ENCODE results near the gene TRIM15. TPM values are rescaled to one million over a fixed set of nuclear protein-coding genes. Genes with fewer than 3 reads are reported as not detected.

Gene TRIM15
- total RNA-seq, 2 donors from 2014 or later = not detected

DNA sequence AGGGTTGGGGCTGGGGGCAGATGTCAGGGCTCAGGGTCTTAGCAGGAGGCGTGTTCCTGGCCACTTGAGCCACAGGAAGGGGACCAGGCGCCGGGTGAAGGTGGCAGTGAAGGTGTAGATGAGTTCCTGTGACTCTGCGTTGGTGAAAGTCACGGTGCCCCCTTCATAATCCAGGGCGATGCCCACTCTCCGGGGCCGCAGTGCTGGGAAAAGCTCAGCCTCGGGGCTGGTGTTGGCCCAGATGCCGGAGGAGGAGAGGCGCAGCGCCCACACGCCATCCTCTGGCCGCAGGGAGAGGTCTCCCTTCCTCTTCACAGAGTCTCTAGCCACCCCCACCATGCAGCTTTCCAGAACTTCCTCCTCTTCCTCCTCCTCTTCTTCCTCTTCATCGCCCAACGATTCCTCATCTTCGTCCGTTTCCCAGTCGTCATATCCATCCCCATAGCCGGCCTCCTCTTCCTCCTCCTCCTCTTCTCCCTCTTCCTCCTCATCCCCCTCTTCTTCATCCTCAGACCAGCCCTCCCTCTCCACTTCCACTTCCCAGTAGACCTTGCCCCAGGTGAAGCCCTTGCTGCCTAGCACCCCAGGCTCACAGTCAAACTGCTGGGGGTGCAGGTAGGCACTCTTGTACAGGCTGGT is 22.6 kb downstream of the TRIM15 start:
- intact Hi-C loops (cut with DNase I) = no loop called here
- ATAC-seq (no peak), DNase-seq (no peak)

DNA sequence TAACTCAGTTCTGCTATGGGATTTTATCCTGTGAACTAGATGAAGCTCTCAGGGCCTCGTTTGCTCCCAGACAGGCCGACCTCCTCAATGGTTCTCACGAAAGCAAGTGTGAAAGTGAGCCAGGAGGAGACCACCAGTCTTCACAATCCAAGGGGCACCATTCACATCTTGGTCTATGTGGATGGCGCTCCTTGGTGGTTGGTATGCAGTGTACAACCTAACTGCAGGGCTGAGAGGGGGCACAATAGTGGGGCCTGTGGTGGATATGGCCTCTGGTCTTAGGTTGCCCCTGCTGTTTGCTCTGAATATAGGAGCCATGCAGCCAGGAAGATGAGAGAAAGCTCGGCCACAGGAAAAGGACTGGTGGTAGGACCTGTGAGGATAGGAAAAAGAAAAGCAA is 25.2 kb downstream of the TRIM15 start:
- DNase-seq = no peak
- intact Hi-C loops (cut with DNase I) = no loop called here

DNA sequence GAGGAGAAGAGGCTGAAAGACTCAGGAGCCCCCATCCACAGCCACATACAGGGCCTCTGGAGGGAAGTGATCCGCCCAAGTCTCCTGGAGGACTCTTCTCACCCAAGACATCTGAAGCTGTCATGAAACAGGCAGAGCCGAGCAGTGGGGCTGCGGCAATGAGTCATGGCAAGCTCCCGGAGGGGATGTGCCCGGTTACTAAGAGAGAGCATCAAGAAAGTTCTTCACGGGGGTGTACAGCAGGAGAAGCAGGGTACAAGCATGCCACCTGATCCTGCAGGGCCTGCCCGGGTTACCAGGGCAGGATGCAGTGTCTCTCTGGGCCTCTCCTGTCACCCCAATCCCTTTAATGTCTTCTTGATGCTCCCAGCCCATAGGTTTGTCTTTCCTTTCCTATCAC is 28.7 kb downstream of the TRIM15 start:
- intact Hi-C loops (cut with DNase I) = no loop called here
- ATAC-seq (no peak), DNase-seq (no peak)

More for the DNA sequence above, 25.2 kb downstream of the TRIM15 start:
- no peak for ATAC-seq

DNA sequence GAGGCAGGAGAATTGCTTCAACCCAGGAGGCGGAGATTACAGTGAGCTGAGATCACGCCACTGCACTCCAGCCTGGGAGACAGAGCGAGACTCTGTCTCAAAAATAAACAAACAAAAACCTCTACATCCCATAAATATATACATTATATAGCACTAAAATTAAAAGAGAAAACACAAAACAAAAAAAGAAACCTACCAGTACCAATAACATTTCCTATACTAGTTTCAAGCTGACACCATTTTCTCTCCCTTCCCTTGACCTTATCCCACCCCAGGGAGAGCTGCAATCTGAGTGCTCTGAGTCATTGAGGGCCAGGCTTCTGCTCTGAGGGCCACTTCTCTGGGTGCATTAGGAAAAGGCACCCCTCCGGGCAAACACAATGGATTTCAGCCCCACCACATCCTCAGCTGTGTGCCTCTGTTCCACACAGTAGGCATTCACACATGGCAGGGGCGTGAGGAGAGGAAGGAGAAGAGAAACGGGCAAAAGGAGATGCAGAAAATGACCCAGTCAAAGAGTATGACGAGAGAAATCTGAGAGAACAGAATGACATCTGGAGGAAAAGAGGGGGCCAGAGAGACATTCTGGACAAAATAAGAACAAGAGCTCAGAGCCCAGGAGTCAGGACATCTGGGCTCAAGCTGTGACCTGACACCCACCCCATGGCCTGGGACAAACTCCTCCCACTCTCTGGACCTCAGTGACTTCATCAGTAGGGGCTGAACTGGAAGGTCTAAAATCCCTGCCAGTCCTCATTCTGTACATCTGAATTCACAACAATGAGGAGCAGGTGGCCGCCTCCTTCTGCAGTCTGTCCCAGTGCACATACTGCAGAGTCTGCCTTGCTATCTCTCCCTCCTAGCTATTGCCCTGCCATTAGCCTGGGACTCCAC is 31.7 kb downstream of the TRIM15 start:
- intact Hi-C loops (cut with DNase I) = no loop called here
- no peak for DNase-seq
- ATAC-seq = no peak

DNA sequence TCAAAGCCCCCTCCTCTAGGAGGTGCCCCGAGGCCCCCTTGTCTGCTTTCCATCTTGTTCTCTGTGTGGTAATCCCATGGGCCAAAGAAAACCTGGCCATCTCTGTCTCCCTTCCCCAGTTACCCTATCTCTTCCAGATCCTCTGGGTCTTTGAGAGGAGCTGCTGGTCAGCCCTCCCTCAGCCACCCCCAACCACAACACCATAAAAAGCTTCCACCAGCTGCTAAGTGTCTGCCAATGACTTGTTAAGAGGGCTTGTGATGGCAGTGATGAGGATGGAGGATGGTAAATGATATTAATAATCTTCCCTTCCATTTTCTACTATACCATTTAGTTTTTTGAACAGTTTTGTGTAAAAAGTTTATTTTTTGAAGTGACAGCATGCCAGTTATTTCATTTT is 32.6 kb downstream of the TRIM15 start:
- ATAC-seq (no peak), DNase-seq (no peak)
- intact Hi-C loops (cut with DNase I) = no loop called here

DNA sequence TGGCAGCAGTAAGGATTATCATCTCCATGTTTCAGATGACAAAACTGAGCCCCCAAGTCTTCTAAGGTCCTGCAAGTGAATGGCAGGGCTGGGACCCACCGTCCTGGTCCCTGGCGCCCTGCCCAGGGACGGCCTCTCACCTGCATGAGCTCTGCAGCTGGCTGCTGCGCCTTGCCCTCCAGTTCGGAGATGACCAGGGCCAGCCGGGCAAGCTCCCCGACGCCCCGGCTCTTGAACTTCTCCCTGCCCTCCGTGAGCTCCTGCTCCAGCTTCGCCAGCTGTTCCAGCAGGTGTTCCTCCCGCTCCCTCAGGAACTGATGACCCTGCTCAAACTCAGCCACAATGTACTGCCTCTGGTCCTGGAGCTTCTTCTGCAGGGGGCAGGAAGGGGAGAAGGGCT is 33.0 kb downstream of the TRIM15 start:
- ATAC-seq (no peak), DNase-seq (no peak)
- intact Hi-C loops (cut with DNase I) = no loop called here

DNA sequence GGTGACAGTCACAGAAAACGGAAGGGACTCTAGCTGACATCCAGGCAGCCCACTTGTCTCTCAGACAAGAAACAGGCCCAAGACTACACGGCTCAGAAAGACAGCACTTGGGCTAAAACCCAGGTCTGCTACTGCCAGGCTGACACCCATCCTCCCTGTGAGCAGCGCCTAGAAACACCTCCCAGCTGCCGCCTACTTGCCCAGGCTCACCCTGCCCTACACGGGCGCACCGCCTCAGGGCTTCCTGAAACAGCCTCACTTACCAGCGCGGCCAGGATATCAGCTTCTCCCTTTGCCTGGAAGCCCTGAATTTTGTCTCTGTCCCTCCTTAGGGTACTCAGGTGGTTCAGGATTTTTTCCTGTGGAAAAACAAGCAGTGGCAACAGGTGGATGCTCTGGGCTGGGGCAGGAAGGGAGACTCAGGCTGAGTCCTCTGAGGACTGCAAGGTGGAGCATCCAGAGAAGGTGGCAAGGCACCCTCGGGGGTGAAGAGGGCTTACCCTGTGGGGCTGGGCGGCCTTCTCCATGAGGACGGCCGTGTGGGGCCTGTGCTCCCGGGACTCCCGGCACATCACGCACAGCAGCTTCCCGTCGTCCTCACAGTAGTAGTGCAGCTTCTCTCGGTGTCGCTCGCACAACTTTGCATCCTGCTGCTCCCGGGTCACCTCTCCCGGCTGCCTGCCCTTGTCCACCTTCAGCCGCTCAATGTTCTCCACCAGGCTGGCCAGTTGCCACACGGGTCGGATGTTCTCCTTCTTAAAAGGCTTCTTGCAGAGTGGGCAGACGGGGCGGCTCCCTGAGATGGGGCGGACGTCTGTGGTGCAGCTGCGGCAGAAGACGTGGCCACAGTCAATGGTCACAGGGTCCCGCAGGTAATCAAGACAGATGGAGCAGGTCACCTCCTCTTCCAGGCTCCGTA is 35.1 kb downstream of the TRIM15 start:
- DNase-seq = no peak
- intact Hi-C loops (cut with DNase I) = no loop called here
- ATAC-seq = no peak

DNA sequence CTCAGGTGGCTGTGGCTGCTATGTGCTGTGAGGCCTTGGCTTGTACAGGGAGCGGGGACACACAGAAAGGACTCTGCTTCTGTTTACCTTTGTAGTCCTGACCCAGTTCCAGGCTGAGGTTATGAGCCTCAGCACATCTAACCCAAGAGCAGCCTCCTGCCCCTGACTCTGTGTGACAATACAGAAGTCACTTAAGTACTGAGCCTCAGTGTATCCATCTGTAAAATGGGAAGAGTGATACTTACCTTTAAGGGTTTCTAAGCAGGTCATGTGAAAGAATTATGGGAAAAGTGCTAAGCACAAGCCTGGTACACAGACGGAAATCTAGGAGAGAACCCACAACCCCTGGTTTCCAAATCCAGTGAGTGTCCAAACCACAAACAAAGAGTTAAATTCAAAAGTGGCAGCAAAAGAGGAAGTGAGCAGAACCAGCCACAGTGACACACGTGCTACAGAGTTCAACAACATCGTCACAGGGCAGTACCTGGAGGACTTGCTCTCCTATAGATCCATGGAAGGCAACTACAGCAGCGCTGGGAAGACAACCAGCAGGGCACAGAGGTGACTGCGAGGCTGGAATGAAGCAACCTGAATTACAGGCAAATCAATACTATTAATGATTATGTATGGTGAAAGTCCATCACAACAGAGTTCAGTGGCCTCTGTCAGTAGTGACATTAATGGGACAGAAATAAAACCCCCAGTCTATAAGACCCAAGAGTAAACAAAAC is 37.4 kb downstream of the TRIM15 start:
- DNase-seq (no peak), ATAC-seq (no peak)
- intact Hi-C loops (cut with DNase I) = no loop called here

DNA sequence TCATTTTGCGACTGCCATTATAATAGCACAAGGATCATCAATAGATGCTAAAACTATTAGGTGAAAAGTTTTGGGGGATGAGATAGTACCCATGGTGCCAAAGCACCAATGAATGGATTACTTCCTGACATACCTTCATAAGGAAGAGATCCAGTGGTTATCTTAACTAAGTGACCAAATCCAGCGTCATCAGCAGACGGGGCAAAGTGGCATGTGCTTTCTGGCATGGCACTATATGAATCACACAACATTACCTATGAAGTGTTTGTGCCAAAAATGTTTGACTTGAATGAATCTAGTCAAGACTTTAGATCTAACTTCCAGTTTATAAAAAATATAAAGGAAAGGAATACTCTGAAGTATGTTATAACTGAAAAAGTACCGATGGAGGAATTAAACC is 39.0 kb downstream of the TRIM15 start:
- intact Hi-C loops (cut with DNase I) = no loop called here
- DNase-seq = no peak

DNA sequence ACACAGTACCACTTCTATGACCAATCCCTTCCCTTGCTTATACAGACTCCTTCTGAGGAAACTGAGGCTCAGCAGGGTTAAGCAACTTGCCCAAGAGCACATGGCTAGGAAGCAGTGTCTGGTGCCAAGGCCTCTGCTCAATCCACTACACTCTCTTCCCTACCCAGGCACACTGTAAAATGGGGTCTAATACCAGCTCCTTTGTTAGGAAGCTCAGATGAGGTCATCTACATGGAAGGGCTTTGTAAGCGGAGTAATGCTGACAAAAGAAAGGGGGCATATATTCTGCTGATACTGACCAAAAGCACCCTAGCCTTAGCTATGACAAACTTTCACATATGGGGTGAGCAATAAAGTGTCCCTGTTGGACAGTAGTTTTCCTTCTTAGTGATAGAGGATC is 40.8 kb downstream of the TRIM15 start:
- DNase-seq (no peak), ATAC-seq (no peak)
- intact Hi-C loops (cut with DNase I) = no loop called here

More for the DNA sequence above, 39.0 kb downstream of the TRIM15 start:
- ATAC-seq = no peak

DNA sequence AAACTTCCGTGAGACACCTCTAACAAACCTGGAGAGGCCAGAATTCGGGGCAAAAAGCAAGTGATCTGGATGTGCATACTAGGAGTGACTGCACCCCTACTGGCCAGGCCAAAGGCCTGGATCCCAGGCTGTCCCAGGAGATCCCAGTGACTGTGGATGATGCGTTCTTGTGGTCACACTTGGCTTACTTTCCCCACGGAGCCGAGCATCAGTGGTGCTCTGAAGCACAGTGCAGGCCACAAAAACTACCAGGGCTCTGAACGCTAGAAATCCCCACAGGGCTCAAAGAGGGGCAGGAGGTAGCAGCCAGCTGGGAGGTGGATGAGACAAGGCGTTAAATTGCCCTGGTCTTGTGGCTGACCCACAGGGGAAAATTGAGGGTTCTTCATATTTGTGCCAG is 42.8 kb downstream of the TRIM15 start:
- ATAC-seq = no peak

DNA sequence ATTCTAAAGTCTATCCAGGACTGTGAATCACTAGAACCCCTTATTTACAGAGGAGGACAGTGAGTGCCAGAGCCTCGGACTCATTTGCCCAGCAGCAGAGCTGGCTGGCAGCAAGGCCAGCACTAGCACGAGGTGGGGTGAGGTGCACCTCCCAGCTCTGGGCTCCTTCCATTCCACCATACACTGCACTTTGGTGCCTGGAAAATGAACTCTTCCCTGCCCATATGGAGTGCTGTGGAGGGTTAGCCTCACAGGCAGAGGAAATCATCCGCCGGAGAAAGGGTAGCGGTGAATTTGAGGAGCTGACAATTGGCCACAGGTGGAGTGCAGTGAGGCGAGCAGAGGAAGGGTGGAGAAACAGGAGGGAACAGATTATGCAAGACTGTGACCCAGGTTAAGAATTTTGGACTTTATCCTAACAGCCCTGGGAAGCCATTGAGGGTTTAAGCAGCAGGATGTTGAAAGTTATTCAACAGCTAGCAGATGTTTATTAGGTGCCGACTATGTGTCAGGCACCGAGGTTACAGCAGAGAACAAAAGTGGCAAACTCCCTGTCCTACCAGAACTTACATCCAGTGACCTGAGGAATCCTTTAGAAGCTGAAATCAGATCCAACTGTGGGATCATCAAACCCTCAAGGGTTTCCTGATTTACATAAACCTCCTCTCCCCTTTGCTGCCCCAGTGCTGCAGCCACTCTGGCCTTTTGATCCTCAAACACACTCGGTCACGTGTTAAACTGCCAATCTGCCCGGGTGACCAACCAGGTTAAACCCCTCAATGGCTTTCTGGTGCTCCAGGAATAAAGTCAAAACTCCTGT is 43.7 kb downstream of the TRIM15 start:
- ATAC-seq (peak in 1 of 2 donors; percentile 58), DNase-seq (no peak)
- intact Hi-C loops (cut with DNase I) = no loop called here

More for the DNA sequence above, 42.8 kb downstream of the TRIM15 start:
- intact Hi-C loops (cut with DNase I) = no loop called here
- DNase-seq = no peak

DNA sequence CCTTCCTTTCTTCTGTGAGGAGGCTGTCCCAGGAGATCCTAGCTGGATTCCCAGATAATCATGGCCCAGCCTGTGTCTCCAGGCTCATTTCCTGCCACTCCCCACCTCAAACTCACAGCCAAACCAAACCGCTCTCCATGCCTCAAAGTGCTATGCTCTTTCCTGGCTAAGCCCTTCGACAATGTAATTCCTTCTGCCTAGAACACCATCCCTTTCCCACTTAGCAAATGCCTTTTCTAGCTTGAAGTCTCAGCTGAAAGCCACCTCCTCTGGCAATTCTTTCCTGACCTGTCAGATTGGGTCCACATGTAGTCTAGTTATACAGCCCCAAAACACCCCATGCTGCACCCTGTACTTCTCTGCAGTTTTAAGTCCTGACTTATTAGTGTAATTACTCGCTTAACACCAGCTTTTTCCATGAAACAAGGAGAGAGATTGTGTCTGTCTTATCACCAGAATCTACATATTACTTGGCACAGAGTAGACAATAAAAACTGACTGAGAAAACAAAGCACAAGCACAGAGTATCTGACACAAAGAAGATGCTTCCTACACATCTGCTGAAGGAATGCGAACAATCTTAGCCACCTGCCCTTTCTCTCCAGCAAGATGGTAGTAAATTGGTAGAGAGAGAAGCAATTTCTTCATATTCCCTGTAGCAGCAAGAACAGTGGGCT is 44.4 kb downstream of the TRIM15 start:
- ATAC-seq = peak in 1 of 2 donors; percentile 55
- intact Hi-C loops (cut with DNase I) = no loop called here
- DNase-seq = peak; percentile 33

DNA sequence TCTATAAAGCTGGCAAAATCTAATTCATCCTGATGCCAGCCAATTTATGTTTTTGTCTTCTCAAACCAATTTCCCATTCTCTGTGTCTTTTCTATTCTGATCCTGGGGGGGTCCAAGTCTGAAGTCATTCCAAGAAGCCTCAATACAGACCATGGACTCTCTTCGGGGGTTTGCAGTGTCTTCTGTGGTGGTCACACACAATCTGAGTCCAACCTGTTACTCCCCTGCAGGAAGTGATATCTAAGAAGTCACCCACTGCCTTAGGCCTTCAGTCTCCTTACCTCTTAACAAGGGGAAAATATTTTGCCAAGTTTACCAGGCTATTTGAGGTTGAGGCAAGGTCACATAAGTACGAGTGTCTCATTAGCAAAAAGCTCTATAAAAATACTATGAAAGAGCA is 48.0 kb downstream of the TRIM15 start:
- intact Hi-C loops (cut with DNase I) = loop anchor here in 1 of 2 donors (10.0 kb wide), 1 partner anchor 113 kb away; the partner anchor contains the start of gene TRIM39
- no peak for ATAC-seq
- DNase-seq = no peak

DNA sequence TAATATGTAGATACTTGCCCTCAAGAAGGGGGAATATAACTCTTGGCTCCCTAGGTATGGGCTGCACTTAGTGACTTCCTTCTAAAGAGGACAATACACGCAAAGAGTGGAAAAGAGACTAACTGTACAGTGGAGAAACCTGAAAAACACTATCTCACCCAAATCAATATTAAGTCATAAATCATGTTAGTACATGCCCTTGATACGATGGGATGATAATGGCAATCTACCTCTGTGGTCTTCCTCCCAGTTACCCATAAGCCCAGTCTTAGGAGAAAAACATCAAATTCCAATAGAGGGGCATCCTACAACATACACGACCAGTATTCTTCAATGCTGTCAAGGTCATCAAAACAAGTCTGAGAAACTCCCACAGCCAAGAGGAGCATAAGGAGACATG is 48.6 kb downstream of the TRIM15 start:
- no peak for DNase-seq
- no peak for ATAC-seq
- intact Hi-C loops (cut with DNase I) = loop anchor here in 1 of 2 donors (10.0 kb wide), 1 partner anchor 113 kb away; the partner anchor contains the start of gene TRIM39

DNA sequence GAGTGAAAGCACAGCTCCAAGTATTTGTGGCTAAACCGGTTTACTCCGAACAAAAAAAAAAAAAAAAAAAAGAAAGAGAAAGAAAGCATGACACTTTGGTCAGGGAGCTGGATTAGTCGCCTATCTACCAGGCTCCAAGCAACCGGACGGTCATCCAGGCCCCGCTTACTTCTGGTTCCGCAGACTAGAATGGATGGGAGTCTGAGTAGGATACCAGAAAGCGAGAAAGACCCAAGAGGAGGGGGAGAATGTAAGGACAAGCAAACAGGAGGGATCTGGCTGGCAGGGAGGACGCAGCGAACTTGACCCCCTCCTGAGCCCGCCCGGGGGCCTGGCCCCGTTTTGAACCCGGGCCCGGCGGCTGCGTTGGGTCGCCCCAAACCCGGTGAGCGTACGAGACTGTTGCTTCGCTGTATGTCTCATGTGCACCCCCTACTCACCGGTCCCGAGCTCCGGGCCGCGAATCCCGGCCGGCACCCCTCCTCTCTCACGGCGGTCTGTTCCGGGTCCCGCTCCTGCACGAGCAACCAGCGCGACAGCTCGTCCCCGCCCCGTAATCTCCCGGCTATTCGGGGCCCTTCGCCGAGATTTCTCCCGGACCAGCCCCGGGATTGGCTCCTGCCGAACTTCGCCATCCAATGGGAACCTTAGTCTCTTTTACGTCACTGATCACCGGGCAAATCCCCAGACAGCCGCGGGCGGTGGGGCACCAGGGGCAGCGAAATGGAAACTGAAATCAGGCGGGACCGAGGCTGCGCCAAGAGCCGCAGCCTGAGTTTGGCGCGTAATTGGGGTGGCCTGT is 49.7 kb downstream of the TRIM15 start, which contains the start of gene TRIM26:
Gene TRIM26 (minus strand): TSS at position 542 of the 802 bp plus-strand sequence. CDS start 14,303 bp downstream, outside the sequence.
- ATAC-seq (peak; percentile 96), DNase-seq (peak; percentile 97)
- intact Hi-C loops (cut with DNase I) = loop anchor here in 1 of 2 donors (10.0 kb wide), 1 partner anchor 112 kb away; the partner anchor contains the start of gene TRIM39
